UCSD-AML1 (cell line): ENCODE results near the gene CD36.

ENCODE experiments used
- DNase-seq: peaks from one replicate; lab custom pipeline; 2025; ENCODE audit not compliant: unreplicated experiment; lab: John Stamatoyannopoulos, UW

Gene CD36

GRCh38 chr7:80637911-80638765 lies at the start of gene CD36:
TSS of gene CD36 (plus strand) at chr7:80638642. CDS start at chr7:80646741, 8,099 bp downstream.
- DNase-seq, result no peak

- no peak for DNase-seq
Measured at GRCh38 chr7:80589631-80590030, 48.8 kb upstream of the CD36 start.

GRCh38 chr7:80591654-80592053 lies 46.8 kb upstream of the CD36 start:
- DNase-seq, result no peak

- no peak for DNase-seq
Measured at GRCh38 chr7:80593869-80594586, 44.4 kb upstream of the CD36 start.

- DNase-seq, result no peak
Measured at GRCh38 chr7:80596933-80597517, 41.4 kb upstream of the CD36 start.

GRCh38 chr7:80597875-80598274 lies 40.6 kb upstream of the CD36 start:
- no peak for DNase-seq

- no peak for DNase-seq
Measured at GRCh38 chr7:80600046-80600445, 38.4 kb upstream of the CD36 start.

- DNase-seq, result no peak
Measured at GRCh38 chr7:80601999-80602398, 36.4 kb upstream of the CD36 start.

- DNase-seq, result no peak
Measured at GRCh38 chr7:80603940-80604339, 34.5 kb upstream of the CD36 start.

GRCh38 chr7:80604436-80604835 lies 34.0 kb upstream of the CD36 start:
- DNase-seq, result no peak

- no peak for DNase-seq
Measured at GRCh38 chr7:80607136-80607535, 31.3 kb upstream of the CD36 start.

- no peak for DNase-seq
Measured at GRCh38 chr7:80608336-80608735, 30.1 kb upstream of the CD36 start.

- no peak for DNase-seq
Measured at GRCh38 chr7:80609751-80610150, 28.7 kb upstream of the CD36 start.

- DNase-seq, result no peak
Measured at GRCh38 chr7:80611353-80611752, 27.1 kb upstream of the CD36 start.

GRCh38 chr7:80611779-80612178 lies 26.7 kb upstream of the CD36 start:
- no peak for DNase-seq

- DNase-seq, result no peak
Measured at GRCh38 chr7:80612880-80613279, 25.6 kb upstream of the CD36 start.

GRCh38 chr7:80613519-80613918 lies 24.9 kb upstream of the CD36 start:
- DNase-seq, result no peak

- DNase-seq, result no peak
Measured at GRCh38 chr7:80614851-80615271, 23.6 kb upstream of the CD36 start.

GRCh38 chr7:80618096-80618495 lies 20.3 kb upstream of the CD36 start:
- DNase-seq, result no peak

- no peak for DNase-seq
Measured at GRCh38 chr7:80619741-80620140, 18.7 kb upstream of the CD36 start.

- DNase-seq, result no peak
Measured at GRCh38 chr7:80622541-80622940, 15.9 kb upstream of the CD36 start.
